Measurements from ENCODE around the gene PKP3.
A peak's percentile ranks its signal among the peaks of the same experiment; 100 is the strongest.
"Not testable (repeated sequence)": the region's sequence is repeated elsewhere in the genome, so short reads cannot be mapped to it uniquely, and the experiment has no call there.

Gene PKP3

DNA sequence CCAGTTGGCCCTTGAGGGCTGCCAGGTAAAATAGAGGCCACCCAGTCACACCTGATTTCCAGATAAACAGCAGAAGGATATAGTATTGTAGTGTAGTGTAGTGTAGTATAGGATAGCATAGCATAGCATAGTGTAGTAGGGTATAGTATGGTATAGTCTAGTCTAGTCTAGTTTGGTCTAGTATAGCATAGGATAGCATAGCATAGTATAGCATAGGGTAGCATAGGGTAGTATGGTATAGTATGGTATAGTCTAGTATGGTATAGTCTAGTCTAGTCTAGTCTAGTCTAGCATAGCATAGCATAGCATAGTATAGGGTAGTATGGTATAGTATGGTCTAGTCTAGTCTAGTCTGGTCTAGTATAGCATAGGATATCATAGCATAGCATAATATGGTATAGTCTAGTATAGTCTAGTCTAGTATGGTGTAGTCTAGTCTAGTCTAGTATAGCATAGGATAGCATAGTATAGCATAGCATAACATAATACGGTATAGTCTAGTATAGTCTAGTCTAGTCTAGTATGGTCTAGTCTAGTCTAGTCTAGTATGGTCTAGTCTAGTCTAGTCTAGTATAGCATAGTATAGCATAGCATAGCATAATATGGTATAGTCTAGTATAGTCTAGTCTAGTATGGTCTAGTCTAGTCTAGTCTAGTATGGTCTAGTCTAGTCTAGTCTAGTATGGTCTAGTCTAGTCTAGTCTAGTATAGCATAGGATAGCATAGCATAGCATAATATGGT is 41.2 kb downstream of the PKP3 start:
- H3K4me3 ChIP-seq (ENCODE audit: low read length); DNase-seq (ENCODE audit: low read depth, low spot score): not testable (repeated sequence)

DNA sequence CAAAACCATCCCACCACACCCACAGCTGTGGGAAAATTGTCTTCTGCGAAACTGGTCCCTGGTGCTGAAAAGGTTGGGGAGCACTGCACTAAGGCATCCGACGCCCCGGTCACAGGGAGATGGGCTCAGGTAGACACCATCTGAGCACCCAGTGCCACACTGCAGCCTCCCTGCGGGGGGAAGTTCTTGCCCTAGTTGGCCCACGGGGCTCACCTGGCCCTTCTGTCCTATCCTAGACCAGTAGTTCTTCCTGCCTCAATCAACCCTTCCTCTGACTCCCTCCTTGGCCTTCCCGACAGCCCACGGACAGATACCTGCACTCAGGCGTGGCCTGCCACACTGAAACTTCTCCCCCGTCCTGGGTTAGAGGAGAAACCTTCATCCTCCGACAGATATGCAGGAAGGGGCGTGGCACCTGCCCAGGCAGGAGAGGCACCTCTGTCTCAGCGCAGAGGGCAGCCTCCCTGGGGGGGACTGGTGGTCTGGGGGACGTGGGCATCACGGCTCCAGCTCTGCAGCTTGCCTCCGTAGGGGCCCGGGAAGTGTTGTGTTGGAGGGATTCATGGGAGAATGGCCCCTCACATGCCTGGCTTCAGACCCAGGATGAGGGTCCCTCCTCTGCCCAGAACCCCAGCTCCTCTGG is 43.3 kb downstream of the PKP3 start:
- no peak for DNase-seq (ENCODE audit: low read depth, low spot score)
- H3K4me3 ChIP-seq (ENCODE audit: low read length) = no peak overlapping the region

DNA sequence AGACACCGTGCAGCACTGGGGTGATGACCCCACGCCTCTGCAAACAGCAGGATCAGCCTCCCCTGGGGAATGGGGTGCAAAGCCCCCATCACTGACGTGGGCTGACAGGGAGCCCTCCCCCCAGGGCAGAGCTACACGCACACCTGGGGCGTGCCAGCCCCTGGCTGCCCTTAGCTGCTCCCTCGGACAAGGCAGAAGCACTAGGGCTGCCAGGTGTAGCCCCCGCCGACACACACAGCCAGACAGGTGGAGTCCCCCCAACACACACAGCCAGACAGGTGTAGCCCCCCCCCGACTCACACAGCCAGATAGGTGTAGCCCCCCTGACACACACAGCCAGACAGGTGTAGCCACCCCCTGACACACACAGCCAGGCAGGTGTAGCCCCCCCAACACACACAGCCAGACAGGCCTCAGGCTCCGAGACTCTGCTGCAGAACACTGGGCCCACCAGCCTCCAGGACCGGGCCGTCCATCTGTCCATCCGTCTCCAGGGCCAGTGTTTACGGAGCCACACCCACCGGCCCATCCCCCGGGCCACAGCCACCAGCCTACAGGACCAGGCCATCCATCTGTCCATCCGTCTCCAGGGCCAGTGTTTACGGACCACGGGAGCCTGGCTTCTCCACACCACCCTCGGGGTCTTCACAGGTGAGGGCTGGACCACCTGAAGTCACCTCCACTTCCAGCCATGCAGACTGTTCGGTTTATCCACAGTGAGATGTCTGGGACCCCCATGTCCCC is 44.3 kb downstream of the PKP3 start:
- H3K4me3 ChIP-seq (ENCODE audit: low read length) = no peak overlapping the region
- DNase-seq (ENCODE audit: low read depth, low spot score) = no peak

DNA sequence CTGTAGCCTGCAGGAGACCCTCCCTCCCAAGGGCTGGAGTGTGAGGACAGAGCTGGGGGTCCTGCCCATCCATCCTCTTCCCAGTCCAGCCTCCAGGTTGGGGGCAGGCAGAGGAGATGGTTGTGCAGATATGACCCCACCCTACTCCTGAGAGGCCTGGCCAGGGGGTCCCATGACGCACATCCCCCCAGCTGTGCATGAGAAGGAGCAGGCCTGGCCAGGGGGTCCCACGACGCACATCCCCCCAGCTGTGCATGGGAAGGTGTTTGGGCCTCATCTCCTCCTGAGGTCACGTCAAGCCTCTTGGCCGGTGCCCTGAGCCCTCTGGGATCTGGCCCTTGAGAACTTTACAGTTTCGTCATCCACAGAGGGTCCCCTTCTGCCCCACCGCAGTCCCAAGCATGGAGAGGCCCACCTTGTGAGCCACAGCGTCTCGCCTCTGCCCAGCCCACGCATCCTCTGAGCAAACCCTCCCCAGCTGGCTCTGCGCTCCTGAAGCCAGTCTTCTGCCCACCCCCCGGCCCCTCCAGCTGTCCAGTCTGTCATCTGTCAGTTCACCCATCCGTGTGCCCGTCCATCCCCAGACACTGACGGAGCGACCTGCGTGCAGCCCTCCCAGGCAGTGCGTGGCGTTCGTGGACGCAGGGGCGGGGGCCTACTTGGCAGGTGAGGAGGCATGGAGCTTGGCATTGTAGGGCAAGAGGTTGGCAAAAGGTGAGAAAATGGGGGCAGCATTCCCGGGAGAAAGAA is 45.5 kb downstream of the PKP3 start:
- DNase-seq (ENCODE audit: low read depth, low spot score) = no peak
- no peak overlapping the region for H3K4me3 ChIP-seq (ENCODE audit: low read length)

DNA sequence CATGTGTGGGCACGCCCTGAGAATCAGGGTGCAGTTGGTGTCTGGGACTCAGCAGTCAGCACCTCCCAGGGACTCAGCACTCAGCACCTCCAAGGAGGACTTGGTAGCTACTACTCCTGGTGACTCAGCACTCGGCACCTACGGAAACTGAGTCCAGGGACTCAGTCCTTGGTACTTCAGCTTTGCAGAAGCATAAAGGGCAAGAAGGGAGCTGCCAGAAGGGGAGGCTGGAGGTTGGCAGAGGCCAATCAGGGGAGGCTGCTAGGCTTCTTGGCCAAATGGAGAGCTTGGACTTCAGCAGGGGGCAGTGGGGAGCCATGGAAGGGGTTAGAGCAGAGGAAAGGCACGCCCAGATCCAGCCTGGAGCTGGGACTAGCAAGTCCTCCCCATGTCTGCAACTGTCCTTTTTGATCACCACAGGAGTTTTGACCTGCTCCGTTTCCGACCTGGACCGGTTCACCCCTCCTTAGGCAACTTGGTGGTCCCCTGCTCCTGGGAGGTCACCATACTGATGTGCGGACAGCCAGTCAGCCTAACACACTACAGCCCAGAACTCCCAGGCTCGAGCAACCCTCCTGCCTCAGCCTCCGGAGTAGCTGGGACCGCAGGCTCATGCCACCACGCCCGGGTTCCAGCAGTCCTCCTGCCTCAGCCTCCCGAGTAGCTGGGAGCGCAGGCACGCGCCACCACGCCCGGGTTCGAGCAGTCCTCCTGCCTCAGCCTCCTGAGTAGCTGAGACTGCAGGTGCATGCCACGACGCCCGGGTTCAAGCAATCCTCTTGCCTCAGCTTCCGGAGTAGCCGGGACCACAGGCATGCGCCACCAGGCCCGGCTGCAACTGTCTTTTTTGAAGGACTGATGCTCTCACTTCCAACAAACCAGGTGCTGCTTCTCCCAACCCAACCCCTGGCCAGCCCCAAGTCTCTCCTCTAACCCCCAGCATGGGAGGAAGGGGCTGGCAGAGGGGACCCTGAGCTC is 46.3 kb downstream of the PKP3 start:
- no peak for DNase-seq (ENCODE audit: low read depth, low spot score)
- no peak overlapping the region for H3K4me3 ChIP-seq (ENCODE audit: low read length)

DNA sequence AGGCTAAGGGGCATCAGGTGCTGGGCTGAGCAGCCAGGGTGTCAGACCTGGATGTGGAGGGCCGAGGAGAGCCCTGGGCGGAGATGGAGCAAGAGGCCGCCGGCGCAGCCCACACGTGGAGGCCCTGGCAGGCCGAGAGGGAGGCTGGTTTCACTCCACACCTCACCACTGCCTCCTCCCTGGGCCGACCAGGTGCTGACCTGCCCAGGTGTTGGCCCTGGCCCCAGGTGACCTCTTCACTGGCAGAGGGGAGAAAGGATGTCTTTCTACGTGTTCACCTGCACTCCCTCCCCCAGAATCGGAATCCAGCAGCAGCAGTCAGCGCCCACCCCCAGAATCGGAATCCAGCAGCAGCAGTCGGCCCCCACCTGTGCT is 47.0 kb downstream of the PKP3 start:
- DNase-seq (ENCODE audit: low read depth, low spot score) = no peak
- no peak overlapping the region for H3K4me3 ChIP-seq (ENCODE audit: low read length)

DNA sequence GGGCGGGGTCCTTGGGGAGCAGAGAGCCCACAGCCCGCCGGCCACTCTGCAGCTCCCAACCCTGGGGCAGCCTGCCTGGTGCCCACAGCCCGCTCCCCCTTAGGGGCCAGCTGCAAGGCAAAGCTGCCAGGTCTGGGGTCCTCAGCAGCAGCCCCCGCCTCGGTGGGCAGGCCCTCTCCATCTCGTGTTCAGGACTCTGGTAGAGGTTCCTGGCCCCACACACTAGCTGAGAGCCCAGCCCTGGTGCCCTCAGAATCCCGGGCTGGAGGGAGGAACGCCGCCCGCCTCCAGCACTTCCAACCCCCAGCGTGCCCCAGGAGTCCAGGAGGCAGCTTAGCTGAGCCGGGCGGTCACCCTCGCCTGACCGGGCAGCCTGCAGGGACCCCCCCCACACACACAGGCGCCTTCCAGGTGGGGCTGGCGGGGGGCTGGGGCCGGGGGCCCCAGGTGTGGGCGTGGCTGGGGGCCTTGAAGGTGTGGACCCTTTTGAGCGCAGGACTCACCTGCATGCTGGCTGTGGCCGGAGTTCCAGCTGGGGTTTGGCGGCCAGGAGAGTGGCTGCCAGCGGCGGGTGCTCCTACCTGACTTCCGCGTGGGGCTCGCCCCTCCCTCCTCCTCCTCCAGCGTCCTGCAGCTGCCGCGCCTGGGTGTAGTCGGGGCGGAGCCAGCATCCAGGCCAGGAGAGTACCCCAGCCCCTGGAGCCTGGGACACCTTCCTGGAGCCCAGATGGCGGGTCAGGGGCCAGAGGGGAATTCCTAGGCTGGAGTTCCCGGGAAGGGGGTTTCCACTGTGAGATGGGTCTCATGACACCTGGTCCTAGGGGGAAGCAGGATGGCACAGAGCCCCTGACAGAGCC is 47.6 kb downstream of the PKP3 start, which contains the start of gene ANO9:
Gene ANO9, minus strand, starts transcription at position 594 of the 857 bp plus-strand sequence. Its CDS starts 85 bp downstream, at position 509.
- DNase-seq (ENCODE audit: low read depth, low spot score) = no peak
- H3K4me3 ChIP-seq (ENCODE audit: low read length) = no peak within 1 kb of the TSS

DNA sequence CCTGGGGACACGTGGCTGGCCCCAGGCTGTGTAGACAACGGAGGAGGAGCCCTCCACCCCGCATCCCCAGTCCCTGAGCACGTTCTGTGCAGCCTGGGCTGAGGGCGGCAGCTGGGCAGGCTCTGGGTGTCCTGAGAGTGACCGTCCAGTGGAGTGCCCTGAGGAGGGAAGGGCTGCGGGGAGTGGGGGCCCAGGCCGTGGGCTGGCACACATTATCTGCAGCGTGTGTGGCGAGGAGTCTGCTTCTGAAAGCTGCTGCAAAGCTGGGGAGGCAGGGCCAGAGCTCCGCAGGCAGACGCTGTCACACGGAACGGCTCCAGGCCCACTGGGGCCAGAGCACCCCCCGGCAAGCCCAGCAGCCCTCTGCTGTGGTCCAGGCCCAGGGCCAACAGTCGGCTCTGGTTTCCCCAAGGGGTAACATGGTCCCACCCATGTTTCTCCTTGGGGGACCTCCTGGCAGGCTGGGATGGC is 48.6 kb downstream of the PKP3 start:
- H3K4me3 ChIP-seq (ENCODE audit: low read length) = no peak overlapping the region
- no peak for DNase-seq (ENCODE audit: low read depth, low spot score)

DNA sequence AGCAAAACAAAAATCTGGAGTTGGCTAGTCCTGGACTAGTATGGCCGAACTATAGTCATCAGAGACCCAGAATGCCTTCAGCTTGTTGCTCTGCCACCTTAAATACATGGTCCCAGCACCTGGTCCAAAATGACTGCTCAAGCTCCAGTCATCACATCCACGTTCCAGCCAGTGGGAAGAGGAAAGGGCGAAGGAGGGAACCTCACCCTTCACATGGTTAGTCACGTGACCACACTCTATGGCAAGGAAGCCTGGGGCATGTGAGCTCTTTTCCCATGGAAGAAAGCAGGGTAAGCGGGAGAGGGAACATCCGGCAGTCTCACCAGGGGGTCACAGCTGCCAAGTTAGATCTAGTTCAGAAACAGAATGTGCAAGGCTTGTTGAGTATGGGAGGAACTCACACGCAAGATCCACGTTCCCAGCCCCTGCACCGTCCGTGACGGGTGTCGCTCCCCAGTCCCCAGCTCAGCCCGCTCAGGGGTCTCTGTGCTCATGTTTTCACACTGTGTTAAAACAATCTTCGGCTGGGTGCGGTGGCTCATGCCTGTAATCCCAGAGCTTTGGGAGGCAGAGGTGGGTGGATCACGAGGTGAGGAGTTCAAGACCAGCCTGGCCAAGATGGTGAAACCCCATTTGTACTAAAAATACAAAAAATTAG is 49.7 kb downstream of the PKP3 start:
- DNase-seq (ENCODE audit: low read depth, low spot score) = no peak

DNA sequence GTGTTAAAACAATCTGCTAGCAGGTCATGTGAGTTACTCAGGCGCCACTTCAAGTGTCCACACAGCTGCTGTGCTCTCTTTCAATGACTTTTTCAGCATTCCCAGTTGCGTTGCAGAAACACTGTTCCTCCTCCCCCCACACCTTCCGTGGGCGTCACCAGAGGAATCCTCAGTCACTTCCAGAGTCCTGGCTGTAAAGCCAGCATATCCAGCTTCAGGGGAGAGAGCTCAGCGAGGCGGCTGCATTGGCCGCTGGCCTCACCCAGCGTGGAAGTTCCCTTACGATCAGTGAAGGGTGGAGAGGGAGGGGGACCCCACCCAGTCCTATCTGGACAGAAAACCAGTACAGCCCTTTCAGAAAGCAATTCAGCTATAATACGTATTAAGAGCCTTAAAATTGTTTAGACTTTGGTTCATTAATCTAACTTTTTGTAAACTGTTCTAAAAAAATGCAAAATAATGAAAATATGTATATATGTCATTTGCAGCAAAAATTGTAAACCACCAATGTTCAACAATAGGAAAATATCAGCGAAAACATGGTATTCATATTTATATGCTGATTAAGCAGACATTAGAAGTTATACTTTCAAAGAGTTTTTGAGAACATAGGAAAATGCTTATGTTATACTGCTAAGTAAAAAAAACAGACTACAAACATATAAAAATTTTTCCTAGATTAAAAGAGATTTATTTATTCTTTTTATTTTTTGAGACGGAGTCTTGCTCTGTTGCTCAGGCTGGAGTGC is 50.6 kb downstream of the PKP3 start:
- no peak for DNase-seq (ENCODE audit: low read depth, low spot score)
- no peak overlapping the region for H3K4me3 ChIP-seq (ENCODE audit: low read length)

More for the DNA sequence above, 49.7 kb downstream of the PKP3 start:
- H3K4me3 ChIP-seq (ENCODE audit: low read length) = no peak overlapping the region

DNA sequence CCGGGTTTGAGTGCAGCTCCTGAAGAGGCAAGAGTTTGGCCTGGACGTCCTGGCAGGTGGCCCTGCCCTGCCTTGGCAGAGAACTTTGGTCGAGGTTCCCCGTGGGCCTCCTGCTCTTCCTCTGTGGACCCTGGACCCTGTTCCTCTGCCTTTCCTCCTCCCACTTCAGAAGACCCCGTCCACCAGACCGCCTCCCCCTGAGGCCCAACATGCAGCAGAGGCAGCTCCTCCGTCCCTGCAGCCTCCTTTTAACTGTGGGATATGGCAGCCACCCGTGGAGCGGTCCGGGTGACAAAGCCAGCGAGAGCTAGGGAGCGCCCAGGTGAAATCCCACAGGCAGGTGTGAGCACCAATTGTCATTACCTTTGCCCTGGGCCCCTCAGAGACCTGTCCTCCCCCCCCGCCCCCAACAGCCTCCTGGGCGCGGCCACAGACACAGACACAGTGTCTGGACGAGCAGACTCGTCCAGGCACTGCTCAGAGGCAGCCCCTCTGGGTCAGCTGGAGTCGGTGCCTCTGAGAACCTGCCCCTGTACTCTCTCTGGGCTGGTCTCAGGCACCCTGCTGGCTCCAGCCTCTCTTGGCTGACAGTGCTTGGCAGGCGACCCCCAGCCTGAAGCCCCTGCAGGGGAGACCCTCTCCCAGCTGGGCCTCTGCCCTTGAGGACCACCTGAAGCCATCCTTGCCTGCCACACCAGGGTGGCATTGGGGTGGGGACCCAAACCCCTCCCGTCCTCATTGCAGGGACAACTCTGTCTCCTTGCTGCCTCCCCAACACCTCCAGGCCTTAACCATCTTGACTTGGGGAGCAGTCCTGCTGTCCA is 52.0 kb downstream of the PKP3 start:
- H3K4me3 ChIP-seq (ENCODE audit: low read length) = no peak overlapping the region
- DNase-seq (ENCODE audit: low read depth, low spot score) = no peak

DNA sequence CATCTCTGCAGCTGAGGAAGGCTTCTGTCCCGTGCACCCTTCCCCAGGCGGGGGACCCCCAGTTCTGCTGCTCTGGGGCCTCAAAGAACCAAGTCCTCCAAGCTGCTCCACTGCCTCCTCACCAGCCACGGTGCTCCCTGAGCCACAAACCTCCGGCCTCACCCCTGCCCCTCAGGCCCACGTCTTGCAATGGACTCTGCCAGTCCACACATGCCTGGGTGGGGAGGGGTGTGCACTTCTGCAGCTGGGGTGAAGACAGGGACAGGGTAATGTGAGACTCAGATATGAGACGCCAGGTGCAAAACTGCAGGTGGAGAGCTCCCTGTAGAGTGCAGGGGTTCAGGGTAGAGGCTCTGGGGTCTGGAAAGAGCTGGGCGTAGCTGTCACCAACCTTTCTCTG is 52.9 kb downstream of the PKP3 start:
- H3K4me3 ChIP-seq (ENCODE audit: low read length) = no peak overlapping the region
- no peak for DNase-seq (ENCODE audit: low read depth, low spot score)

DNA sequence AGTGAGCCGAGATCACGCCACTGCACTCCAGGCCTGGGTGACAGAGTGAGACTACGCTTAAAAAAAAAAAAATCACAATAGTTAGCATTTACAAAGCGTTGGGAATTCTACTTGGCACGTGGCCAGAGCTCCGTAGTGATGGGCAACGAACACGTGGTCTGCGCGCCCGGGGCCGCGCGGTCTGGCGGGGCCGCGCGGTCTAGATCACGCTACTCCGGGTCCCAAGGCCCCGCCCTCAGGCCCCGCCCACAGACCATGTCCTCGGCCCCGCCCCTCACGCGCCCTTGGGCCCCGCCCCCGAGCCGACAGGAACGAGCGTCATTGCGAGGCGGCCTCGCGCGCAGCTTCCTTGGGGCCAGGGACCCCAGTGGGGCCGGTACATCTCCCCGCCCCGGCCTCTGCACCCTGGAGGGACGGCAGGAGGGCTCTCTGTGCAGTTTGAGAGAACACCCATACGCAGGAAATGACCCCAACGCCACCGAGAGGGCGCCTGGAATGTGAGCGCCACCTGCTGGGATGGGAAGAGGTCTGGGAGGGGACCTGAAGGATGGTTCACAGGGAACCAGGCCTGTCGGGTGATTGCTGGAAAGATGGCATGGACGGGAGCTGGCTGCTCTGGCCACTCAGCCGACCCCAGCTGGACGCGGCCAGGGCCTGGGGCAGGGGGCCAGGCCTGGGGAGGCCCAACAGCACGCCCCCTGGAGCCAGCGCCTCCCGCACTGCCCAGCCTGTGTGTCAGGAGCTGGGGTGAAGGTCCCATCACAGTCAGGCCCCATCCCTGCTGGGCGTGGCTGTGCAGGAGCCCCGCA is 54.1 kb downstream of the PKP3 start:
- peak; percentile 78 for DNase-seq (ENCODE audit: low read depth, low spot score)
- H3K4me3 ChIP-seq (ENCODE audit: low read length) = peak overlapping the region; percentile 77

DNA sequence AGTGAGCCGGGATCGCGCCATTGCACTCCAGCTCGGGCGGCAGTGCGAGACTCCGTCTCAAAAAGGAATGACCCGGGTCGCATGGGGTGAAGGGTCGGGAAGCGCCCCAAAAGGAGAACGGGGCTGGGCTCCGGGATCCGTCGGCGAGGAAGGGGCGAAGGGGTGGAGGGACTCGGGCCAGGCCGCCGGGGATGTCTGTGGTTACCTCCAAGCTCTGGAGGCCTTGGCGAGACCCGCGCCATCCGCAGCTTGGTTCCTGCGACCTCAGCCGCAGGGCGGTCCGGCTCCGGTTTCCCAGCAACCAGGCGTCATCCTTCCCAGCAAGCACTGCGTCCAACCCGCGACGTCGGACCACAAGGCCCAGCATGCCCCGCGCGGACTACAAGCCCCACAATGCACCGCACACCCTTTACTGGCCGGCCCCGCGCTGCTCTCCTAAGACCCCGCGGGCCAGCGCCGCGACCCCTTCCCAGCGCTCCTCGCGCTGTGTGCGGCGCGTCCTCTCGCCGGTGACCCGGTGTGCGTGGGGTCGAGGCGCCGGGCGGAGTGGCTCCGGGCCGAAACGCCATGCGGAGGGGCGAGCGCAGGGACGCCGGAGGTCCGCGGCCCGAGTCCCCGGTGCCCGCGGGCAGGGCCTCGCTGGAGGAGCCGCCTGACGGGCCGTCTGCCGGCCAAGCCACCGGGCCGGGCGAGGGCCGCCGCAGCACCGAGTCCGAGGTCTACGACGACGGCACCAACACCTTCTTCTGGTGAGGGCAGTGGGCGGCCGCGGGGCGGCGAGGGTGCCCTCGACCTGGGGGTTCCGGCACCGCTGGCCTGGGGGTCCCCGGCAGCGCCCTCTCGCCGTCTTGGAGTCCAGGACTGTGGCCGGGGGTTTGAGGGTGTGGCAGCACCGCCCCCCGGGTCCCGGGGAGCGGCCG is 56.1 kb downstream of the PKP3 start, which contains the start of gene PTDSS2:
Gene PTDSS2, plus strand, starts transcription at position 391 of the 920 bp plus-strand sequence. Its CDS starts 177 bp downstream, at position 568.
- peak within 1 kb of the TSS; percentile 75 for H3K4me3 ChIP-seq (ENCODE audit: low read length)
- peak; percentile 94 for DNase-seq (ENCODE audit: low read depth, low spot score)

Measured in Jurkat, Clone E6-1 (cell line).